GM12878 (cell line): ENCODE data around the gene DARS1. TPM values are rescaled to one million over a fixed set of nuclear protein-coding genes. Genes with fewer than 3 reads are reported as not detected.

Experiments
- ATAC-seq: fragments of 200-7000 bp; cut with Tn5 transposase; 3 replicates; pipeline ENCODE4 v1.9.1; 2020; ENCODE audit warnings: mild to moderate bottlenecking, moderate library complexity
- BruUV-seq: library from RNA; stranded (reverse); fragments of 400-500 nt; replicated peaks from 2 replicates; lab custom pipeline; 2021; lab: Mats Ljungman, UMichigan
- CTCF ChIA-PET: fragments of 300-600 bp; sonication (Branson Sonifier 250); formaldehyde crosslinking; extraction: SDS; loops from one replicate; lab custom pipeline; 2021; ENCODE audit warnings: inconsistent platforms; lab: Yijun Ruan, JAX
- POLR2A ChIA-PET: fragments of 350-600 bp; formaldehyde crosslinking; extraction: SDS; loops from one replicate; lab custom pipeline; 2021; ENCODE audit warnings: inconsistent platforms; lab: Charles Lee
- RAD21 ChIA-PET: fragments of 300-600 bp; sonication (Branson Sonifier 250); formaldehyde crosslinking; loops from one replicate; lab custom pipeline; 2023; ENCODE audit warnings: antibody characterized with exemption; ENCODE audit not compliant: unreplicated experiment; lab: Charles Lee
- SMC1A ChIA-PET: fragments of 300-600 bp; sonication (Branson Sonifier 250); formaldehyde crosslinking; loops from one replicate; lab custom pipeline; 2023; ENCODE audit not compliant: unreplicated experiment, uncharacterized antibody; lab: Charles Lee
- DNase-seq: peaks from one replicate; pipeline ENCODE4 v3.0.0-alpha.2; 2011; ENCODE audit warnings: low read depth, low spot score
- FAIRE-seq: peaks from 3 replicates; lab custom pipeline; 2011; peaks lifted over from hg19 to GRCh38; lab: Jason Lieb, UNC
- H2AFZ ChIP-seq: 2 replicates; pipeline ENCODE4 v1.6.0; 2011; ENCODE audit warnings: low read depth, low read length, control low read depth; ENCODE audit not compliant: control insufficient read depth
- H3K27ac ChIP-seq: 2 replicates; pipeline ENCODE4 v1.5.1; 2011; ENCODE audit warnings: control low read depth; ENCODE audit not compliant: control insufficient read depth, insufficient read depth
- H3K27me3 ChIP-seq, 2 experiments: replicated peaks in 1 of 2; 2 replicates each; pipeline versions ENCODE4 v1.6.0 to v1.6.1; 2011; ENCODE audit warnings: low read length in 1 of 2; ENCODE audit not compliant: control insufficient read depth in 2 of 2, insufficient read depth in 2 of 2
- H3K36me3 ChIP-seq, 2 experiments: 2 replicates each; pipeline ENCODE4 v1.5.1; 2011; ENCODE audit warnings: low read length in 1 of 2; ENCODE audit not compliant: control insufficient read depth in 2 of 2, insufficient read depth in 2 of 2
- H3K4me1 ChIP-seq: 2 replicates; pipeline ENCODE4 v1.6.1; 2011; ENCODE audit warnings: mild to moderate bottlenecking, low read length, moderate library complexity, mixed read lengths; ENCODE audit not compliant: control insufficient read depth, insufficient read depth
- H3K4me2 ChIP-seq: 2 replicates; pipeline ENCODE4 v1.6.0; 2011; ENCODE audit warnings: control low read depth; ENCODE audit not compliant: control insufficient read depth, insufficient read depth
- H3K4me3 ChIP-seq: fragments of 200-600 bp; sonication (generic); 2 replicates; pipeline ENCODE4 v1.5.1; 2016
- H3K79me2 ChIP-seq: 2 replicates; pipeline ENCODE4 v1.6.0; 2011; ENCODE audit warnings: low read length; ENCODE audit not compliant: control insufficient read depth, insufficient read depth
- H3K9ac ChIP-seq: 2 replicates; pipeline ENCODE4 v1.8.0; 2011; ENCODE audit warnings: low read length, control low read depth, mixed read lengths; ENCODE audit not compliant: control insufficient read depth, insufficient read depth
- H3K9me3 ChIP-seq: replicated peaks from 3 replicates; pipeline ENCODE4 v1.5.1; 2011; ENCODE audit warnings: mild to moderate bottlenecking, low read length; ENCODE audit not compliant: control insufficient read depth, insufficient read depth
- H4K20me1 ChIP-seq: 2 replicates; pipeline ENCODE4 v1.6.0; 2011; ENCODE audit not compliant: control insufficient read depth, insufficient read depth
- ATF7 ChIP-seq: fragments of 450-650 bp; IDR thresholded peaks from 2 replicates; pipeline ENCODE4 v1.6.1; 2016; ENCODE audit warnings: low read depth, mild to moderate bottlenecking
- DPF2 ChIP-seq: fragments of 450-650 bp; IDR thresholded peaks from 2 replicates; pipeline ENCODE4 v1.6.1; 2017; ENCODE audit warnings: mild to moderate bottlenecking
- FOXM1 ChIP-seq: IDR thresholded peaks from 2 replicates; pipeline ENCODE4 v1.6.1; 2012; ENCODE audit warnings: low read depth, mild to moderate bottlenecking, inconsistent platforms, low read length, moderate library complexity
- IKZF1 ChIP-seq: fragments of 450-650 bp; conservative IDR thresholded peaks from 2 replicates; pipeline ENCODE4 v1.6.1; 2017; ENCODE audit warnings: antibody characterized with exemption, mild to moderate bottlenecking
- PAX5 ChIP-seq: IDR thresholded peaks from 2 replicates; pipeline ENCODE4 v1.6.1; 2011; ENCODE audit warnings: low read depth, low read length, borderline replicate concordance
- PAX8 ChIP-seq: fragments of 450-650 bp; IDR thresholded peaks from 2 replicates; pipeline ENCODE4 v1.6.1; 2017; ENCODE audit warnings: mild to moderate bottlenecking, moderate library complexity
- PKNOX1 ChIP-seq: fragments of 450-650 bp; IDR thresholded peaks from 2 replicates; pipeline ENCODE4 v1.6.1; 2016; ENCODE audit warnings: mild to moderate bottlenecking
- RAD21 ChIP-seq: IDR thresholded peaks from 2 replicates; pipeline ENCODE4 v1.6.1; 2011; ENCODE audit warnings: mild to moderate bottlenecking, low read depth, low read length, moderate library complexity; ENCODE audit not compliant: insufficient read depth
- REST ChIP-seq: IDR thresholded peaks from 2 replicates; pipeline ENCODE4 v1.6.1; 2012; ENCODE audit warnings: mild to moderate bottlenecking, low read depth, low read length
- SKIL ChIP-seq: fragments of 450-650 bp; IDR thresholded peaks from 2 replicates; pipeline ENCODE4 v1.6.1; 2017; ENCODE audit warnings: mild to moderate bottlenecking, low read depth, inconsistent platforms; ENCODE audit not compliant: poor library complexity, severe bottlenecking
- SMAD1 ChIP-seq: fragments of 450-650 bp; IDR thresholded peaks from 2 replicates; pipeline ENCODE4 v1.6.1; 2018; ENCODE audit warnings: mild to moderate bottlenecking, low read depth; ENCODE audit not compliant: partially characterized antibody
- SMAD5 ChIP-seq: IDR thresholded peaks from 2 replicates; pipeline ENCODE4 v1.6.1; 2016; ENCODE audit warnings: antibody characterized with exemption, low read depth
- TARDBP ChIP-seq: IDR thresholded peaks from 2 replicates; pipeline ENCODE4 v1.6.1; 2016; ENCODE audit warnings: borderline replicate concordance
- WGBS: methylation state at CpG from one replicate; pipeline ENCODE4 v1.1.6; 2016; ENCODE audit warnings: low lambda C conversion rate; ENCODE audit not compliant: insufficient replicate concordance, insufficient coverage; ENCODE audit errors: missing lambda C conversion rate; 5-methylcytosine and 5-hydroxymethylcytosine counted together
- in situ Hi-C: fragments of 300-500 bp; cut with MboI; formaldehyde crosslinking; loops from 9 replicates; pipeline ENCODE4 v1.14.3; 2018; ENCODE audit warnings: mixed read lengths
- intact Hi-C: fragments of 100-400 bp; cut with micrococcal nuclease; formaldehyde crosslinking; loops from one replicate; pipeline ENCODE4 v1.14.2; 2022; ENCODE audit not compliant: unreplicated experiment
- polyA plus RNA-seq, 11 experiments: library from polyadenylated mRNA; depleted of rRNA in 4 of 11; unstranded in 6 of 11; stranded (reverse) in 5 of 11; fragments of >200 nt; fragmentation: Nextera tagmentation in 4 of 11; fragmentation: Illumina TruSeq in 1 of 11; extraction: Ambion mirVana in 4 of 11; extraction: Trizol in 1 of 11; gene quantifications; 1 replicate in 1 of 11; 2 replicates in 10 of 11; pipeline versions ENCODE4 v1.2.1 to v1.2.3, GENCODE V29; 2011 to 2016; ENCODE audit warnings: inconsistent platforms in 2 of 11, missing spikeins in 2 of 11, low read depth in 1 of 11
- total RNA-seq, 4 experiments: library from RNA; depleted of rRNA in 3 of 4; stranded (reverse); fragments of >200 nt in 3 of 4; fragmentation: Illumina TruSeq in 1 of 4; extraction: Trizol in 1 of 4; gene quantifications; 2 replicates each; pipeline versions ENCODE4 v1.2.1 to v1.2.3, GENCODE V29; 2013 to 2021

The DARS1 gene
- total and polyA plus RNA-seq, 10 of the 15 experiments (the other 5 are each of a cell fraction or from before 2014, with no cell fraction given): 91.0 to 387 (median 137) TPM

DNA sequence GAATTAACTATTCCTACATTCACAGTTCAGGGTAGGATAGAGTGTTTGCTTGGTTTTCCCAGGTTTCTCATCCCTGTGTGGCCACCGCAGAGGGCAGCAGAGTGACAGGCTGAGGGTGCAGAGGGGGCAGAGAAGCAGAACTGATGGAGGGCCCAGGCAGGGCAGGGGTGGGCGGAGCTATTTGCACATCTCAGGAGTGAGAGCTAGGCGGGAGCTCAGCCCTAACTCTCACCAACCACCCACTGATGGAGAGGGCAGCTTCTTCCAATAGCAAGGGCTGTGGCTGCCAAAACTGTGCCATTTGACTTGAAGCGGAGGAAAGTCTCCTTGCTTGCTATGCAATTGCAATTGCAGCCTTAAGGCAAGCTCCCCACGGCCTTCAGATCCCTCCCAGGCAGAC is 12.0 kb upstream of the DARS1 start (continued):
- TF ChIP-seq IKZF1: 0 out of 2 replicates have a peak, but pooled peaks have one; percentile 38
- no peak for TF ChIP-seq PAX8
- no peak for TF ChIP-seq SKIL
- TF ChIP-seq ATF7: no peak
- TF ChIP-seq RAD21: peak; percentile 61
- 0 out of 2 replicates have a peak, but pooled peaks have one; percentile 20 for TF ChIP-seq PKNOX1
- peak; percentile 27; the same call in 1 of the 2 replicates for TF ChIP-seq DPF2

DNA sequence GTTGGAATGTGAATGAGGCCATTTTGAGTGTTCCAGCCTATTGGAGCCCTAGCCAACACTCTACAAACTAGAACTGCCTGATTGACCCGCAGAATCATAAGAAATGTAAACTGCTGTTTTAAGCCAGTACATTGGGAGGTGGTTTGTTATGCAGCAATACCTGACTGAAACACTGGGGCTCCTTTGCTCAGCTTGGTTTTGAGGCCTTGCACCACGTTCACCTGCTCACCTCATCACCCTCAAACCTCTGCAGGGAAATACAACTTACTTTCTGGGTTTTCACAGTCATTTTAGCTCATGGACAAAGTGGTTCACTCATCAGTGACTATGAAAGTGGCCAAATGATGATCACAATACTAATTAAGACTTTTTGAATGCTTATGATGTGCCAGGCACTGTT is 10.9 kb upstream of the DARS1 start:
- WGBS: 50% methylated on average over 2 of the region's 2 CpGs
- DNase-seq (no peak), FAIRE-seq (no peak), ATAC-seq (no peak)
- intact Hi-C loops (no loop called here), in situ Hi-C loops (no loop called here)
- no peak overlapping the region for H2AFZ ChIP-seq
- H3K27ac ChIP-seq: no peak overlapping the region
- H3K27me3 ChIP-seq: no peaks in the 10 kb centered on the region
- H3K36me3 ChIP-seq: no peaks in the 10 kb centered on the region
- H3K4me1 ChIP-seq: peaks cover 11% of the 10 kb centered on the region
- ChIA-PET SMC1A (interaction anchor here (1.4 to 5.8 kb wide), 25 partner anchors 10 to 388 kb away, joined by 3 to 195 read pairs (median 14); partner anchors contain the start of gene DARS1), POLR2A (interaction anchor here (1.3 to 4.6 kb wide), 8 partner anchors 8 to 61 kb away, joined by 4 to 47 read pairs (median 23); partner anchors contain the start of gene DARS1), CTCF (interaction anchor here (0.9 to 5.5 kb wide), 16 partner anchors 9 to 388 kb away, joined by 3 to 43 read pairs (median 8); partner anchors contain the start of gene DARS1), RAD21 (interaction anchor here (0.7 to 5.5 kb wide), 22 partner anchors 9 to 380 kb away, joined by 3 to 103 read pairs (median 11); partner anchors contain the start of gene DARS1)
- no peak overlapping the region for H3K9ac ChIP-seq
- H3K79me2 ChIP-seq: no peaks in the 10 kb centered on the region
- no peaks in the 10 kb centered on the region for H4K20me1 ChIP-seq
- BruUV-seq: no TSS peak
- H3K9me3 ChIP-seq: no peaks in the 10 kb centered on the region; the same call in 2 of the 3 replicates
- no peak overlapping the region for H3K4me3 ChIP-seq
- no peak overlapping the region for H3K4me2 ChIP-seq
- TF ChIP-seq SMAD1 (no peak), TARDBP (no peak), SMAD5 (no peak), PAX5 (no peak), FOXM1 (no peak), REST (no peak)
